EH (cell line): Measurements from ENCODE around the gene FEZF1.

Experiments used
- DNase-seq: peaks from one replicate; pipeline ENCODE4 v3.0.0-alpha.2; 2015; ENCODE audit warnings: low read depth

The FEZF1 gene

DNA sequence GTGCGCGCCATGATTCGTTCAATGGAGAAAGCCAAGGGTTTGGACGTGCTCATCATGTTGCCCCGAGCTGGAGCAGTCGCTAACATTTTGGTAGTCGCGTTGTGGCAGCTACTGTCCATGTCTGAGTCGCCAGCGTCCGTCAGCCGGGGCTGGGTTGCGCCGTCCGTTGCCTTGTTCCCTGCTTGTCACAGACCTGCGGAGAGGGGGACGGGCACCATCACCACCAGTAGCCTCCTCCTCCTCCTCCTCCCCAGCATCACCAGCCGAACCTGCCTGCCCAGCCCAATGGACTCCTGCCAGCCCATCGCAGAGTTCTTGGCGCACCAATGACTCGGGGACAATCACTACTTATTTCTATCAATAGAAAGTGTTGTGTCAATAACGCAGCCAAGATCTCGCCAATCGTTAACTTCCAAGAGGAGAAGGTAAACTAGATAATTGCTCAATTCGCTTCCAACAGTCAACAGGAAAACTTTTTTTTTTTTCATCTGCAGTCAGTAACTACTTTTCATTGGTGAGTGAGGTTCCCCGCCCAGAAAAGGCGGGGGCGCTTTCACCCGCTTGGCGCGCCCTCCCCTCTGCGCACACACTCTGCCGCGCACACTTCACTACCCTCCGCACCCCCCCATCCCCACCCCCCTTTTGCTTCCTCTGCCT is at the start of gene FEZF1:
Gene FEZF1, minus strand, starts transcription at position 432 of the 657 bp plus-strand sequence. Its CDS starts 313 bp downstream, at position 119.
- no peak for DNase-seq

DNA sequence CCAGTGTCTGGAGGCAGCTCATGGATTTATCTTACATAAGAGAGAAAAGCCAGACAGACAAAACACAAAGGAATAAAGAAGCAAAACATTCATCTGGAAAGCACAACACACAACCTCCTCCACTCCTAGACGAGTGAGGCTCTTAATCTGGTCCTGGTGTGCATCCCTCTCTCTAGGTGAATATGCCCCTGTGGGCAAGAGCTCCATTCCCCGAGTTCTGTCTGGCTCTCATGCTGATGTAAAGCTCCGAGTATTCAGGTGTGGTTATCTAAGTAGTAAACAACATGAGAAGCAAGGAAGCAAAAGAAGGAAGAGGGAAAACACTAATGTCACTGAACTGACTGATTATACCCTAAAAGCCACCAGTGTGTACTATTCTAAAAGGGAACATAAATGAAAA is 47.9 kb upstream of the FEZF1 start:
- no peak for DNase-seq

DNA sequence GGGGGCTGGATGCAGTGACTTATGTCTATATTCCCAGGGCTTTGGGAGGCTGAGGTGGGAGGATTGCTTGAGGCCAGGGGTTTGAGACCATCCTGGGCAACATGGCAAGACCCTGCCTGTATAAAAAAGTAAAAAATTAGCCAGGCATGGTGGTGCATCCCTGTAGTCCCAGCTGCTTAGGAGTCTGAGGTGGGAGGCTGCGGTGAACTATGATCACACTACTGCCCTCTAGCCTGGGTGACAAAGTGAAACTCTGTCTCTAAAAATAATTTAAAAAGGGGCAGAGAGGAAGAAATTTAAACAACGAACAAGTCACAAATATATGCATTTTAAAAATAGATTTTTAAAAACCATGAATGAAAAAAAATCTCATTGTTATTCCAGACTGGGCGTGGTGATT is 46.2 kb upstream of the FEZF1 start:
- DNase-seq: no peak

DNA sequence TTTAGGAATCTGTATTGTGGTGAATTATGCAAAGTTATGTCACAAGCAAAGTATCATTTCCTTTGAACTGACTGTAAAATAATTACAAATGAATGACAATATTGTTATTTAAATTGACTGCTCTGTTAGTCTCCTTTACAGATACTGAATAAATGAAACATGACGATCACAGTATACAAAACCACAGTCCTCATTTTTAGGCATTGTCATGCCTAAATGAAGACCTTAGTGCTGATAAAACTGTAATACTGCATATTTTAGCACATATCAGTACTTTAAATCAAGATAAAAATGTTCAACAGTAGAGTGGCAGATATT is 39.7 kb upstream of the FEZF1 start:
- DNase-seq: no peak

DNA sequence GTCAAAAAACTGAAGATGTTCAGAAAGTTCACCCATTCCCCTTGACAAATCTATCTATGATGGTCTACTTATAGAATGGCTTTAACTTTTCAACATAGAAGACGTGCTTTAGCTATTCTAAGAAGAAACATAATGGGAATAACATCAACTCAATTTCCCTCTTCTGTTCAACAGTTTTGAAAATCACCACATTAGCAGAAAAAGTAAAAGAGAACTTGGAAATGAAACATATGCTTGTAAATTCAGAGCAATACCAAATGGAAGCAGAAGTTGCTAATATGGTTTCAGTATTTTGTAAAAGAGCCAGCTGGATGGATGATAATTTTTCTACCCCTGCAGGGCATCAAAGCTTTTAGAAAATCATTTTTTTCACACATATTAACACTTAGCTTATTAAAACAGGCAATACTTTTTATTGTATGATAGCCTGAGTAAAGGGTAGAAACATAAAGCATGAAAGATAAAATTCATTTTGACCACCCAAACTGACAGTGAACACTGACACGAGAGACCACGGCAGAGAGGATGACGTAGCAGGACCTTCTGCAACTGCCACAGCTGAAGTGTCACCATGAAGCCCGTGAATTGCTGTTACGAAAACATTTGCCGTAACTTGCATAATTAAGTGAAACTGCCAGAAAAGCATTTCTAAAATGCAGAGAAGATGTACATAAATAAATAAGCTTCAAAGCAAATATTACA is 39.2 kb upstream of the FEZF1 start:
- DNase-seq: no peak

DNA sequence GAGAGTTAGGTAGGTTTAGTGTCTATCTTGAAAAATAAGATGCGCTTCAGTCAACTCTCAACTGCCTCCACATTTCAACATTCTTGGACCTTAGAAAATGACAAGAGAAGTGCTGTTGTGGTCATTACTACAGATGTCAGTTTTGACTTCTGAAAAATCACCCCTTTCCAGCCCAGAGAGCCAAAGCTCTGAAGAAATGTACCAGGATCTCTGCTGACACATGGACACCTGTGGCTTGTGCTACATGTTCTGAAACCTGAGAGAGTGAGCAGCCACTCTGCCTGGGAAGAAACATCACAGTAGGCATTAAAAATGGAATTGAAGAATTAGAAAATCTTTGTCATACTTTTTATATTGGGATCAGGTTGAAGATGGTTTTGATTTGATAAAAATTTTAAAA is 35.9 kb upstream of the FEZF1 start:
- no peak for DNase-seq

DNA sequence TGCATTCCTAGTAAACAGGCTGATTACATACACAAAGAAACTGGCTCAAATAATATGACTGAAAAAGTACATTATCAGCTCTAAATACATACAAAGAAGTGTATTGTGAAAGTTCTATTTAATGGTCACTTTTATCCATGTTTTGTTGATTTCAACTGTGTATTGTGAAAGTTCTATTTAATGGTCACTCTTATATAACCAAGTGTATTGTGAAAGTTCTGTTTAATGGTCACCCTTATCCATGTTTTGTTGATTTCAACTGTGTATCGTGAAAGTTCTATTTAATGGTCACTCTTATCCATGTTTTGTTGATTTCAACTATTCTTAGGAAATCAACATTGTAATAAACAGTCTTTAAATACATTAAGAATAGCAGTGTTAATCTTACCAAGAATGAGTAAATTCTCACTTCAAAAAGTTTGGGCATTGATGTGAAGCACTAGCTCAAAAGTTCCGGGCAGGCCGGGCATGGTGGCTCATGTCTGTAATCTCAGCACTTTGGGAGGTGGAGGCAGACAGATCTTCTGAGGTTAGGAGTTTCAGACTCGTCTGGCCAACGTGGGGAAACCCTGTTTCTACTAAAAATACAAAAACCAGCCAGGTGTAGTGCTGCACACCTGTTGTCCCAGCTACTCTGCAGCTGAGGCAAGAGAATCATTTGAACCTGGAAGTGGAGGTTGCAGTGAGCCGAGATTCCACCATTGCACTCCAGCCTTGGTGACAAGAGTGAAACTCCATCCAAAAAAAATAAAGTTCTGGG is 34.8 kb upstream of the FEZF1 start:
- DNase-seq: no peak

DNA sequence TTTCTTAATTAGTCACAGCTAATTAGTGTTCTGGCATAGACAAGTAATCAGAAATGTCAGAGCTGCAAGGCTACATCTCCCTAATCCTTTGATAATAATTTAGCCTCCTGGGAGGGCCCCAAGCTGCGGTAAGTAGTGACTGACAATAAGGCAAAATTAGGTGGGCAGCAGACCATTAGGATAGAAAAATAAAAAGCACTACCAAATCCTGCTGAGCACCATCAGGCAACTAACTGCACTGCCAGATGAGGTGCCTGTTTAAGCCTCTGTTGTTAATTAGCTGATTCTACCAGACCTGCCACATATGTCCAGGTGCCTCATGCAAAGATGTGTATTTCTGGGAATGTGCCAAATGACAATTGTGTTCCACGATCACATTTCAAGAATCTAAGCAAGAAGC is 32.5 kb upstream of the FEZF1 start:
- DNase-seq: no peak

DNA sequence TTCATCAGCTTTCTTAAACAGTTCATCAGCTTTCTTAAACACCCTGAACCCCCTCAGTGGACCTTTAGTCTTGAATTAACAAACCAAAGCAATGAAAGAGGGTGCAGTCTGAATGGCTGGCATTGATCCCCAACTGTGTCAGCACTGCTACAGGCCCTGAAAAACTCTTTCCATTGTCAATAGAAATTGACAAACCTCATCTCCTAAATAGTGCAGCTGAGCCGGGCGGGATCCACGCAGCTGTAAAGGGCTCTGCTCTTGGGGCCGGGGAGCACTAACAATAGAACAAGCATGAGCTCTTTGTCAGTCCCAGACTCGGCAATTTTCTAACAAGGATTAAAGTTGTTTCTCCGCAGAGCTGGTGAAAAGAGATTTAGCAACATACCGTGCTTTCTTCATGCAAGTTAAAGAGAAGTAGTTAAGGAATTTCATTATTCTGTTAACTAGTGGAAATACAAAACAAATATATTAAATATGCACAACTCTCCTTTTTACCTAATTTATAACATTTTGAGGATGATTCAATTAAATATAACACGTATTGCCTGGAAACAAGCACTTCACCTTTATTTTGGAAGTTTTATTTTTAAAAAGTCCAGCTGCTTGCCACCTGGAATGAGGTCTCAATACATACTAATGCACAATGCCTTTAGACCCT is 24.7 kb upstream of the FEZF1 start:
- no peak for DNase-seq

DNA sequence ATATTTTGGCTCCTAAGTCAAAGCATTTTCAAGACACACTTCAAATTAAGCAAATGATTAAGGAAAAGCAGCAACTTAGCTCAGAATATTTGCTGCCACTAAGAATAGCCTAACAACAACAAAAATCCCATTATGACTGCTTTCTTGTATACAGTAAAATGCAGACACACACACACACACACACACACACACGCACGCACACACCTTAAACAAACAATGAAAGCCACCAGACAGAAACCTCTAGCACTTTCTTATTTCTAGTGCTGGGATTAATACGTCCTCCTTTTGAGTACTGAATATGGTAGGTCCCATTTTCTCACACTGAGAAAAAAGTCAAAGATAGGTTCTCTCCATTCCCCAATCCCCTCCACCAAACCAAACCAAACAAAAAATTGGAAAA is 23.4 kb upstream of the FEZF1 start:
- no peak for DNase-seq

DNA sequence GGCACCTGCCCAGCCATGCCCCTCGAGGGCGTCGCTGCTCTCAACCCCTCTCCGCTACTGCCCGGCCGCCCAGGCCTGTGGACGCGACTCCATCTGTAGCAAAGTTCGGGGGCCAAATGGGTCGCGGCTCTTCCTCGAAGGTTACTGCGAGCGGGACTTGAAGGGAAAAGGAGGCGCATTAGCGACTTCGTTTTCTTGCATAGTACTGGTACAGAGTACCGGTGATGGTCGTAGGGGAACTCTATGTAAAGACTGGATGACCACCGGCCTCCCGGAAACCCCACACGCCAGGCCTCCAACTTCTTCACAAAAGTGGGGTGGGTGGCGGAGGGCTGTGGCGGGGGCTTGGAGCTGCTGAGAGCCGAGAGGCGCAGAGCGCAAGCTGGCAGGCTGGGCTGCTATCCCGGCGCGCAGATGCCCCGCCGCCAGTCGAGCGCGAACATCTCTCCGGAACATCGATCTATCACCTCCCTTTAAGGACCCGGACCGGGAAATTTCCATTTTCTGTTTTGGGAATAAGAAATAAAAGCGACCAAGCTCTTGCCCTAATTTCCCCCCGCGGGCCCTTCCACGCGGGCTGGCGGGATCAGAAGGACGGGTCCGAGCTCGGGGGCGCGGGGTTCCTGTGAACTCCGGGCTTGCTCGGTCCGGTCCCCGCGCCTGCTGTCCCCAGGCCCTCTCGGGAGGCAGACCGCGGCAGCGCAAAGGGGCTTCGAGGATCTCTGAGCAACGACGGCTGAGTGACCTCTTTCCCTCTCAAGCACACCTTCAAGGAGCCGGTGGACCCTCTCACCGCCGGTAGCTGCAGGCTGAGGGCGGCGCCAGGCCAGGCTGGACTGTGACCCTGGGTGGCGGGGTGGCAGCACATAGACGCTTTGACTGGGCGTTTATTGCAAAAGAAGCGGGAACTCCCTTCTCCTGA is 12.2 kb upstream of the FEZF1 start:
- DNase-seq: no peak

DNA sequence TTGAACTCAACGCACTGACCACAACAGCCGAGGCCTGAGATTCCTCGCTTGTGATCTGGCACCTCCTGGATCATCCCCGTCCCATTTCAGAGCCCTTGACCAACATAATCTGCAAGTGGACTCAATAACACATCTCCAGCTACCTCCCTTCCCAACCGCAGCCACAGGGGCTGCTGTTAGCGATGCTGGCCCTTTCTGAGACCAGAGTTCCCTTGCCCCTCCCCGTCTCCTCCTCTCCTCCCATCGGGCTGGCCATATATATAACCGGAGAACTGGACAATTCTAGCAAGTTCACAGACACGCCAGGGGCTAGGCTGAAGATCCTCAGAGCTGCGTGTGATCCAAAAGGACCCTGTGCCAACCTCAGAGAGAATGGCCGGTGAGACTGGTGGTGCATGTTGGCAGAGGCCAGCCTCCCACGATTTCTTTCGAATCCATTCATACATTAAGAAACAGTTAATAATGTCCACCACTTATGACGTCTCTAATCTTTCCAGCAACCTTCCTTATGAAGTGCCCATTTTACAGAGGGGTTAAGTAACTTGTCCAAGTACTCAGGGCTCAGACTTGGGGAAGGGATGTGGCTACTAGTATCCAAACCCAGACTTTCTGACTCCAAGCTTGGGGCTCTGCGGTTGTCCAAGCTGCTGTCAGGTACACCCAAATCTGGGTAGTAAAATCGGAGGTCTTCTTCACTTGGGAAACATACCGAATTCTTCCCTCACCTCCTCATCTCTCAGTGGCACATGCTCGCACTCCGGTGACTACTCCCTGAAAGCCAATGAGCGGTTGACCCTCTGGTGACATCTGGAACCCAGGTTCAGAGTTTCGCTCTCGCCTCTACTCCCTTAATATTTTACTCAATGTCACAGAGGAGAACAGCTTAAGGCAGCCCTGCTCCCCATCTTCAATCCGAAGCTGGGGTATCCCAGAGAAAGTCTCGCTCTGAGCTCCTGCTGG is 11.2 kb upstream of the FEZF1 start:
- no peak for DNase-seq

DNA sequence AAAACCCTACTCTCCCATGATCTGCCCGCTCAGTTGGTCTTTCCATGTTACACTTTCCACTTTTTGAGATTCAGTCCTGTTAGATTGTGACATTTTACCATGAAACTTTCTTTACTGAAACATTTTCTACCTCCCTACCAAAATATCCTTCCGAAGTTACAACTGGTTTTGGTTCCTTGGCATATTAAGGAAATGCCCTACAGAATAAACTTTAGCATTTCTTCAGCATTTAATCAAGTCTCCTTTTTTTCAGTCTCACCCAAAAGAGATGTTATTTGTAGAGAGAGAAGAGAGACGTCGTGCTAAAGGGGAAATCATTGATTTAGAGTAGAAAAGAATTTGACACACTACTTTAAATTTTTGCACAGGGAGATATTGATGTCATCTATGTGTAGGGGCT is 9.7 kb upstream of the FEZF1 start:
- DNase-seq: no peak

DNA sequence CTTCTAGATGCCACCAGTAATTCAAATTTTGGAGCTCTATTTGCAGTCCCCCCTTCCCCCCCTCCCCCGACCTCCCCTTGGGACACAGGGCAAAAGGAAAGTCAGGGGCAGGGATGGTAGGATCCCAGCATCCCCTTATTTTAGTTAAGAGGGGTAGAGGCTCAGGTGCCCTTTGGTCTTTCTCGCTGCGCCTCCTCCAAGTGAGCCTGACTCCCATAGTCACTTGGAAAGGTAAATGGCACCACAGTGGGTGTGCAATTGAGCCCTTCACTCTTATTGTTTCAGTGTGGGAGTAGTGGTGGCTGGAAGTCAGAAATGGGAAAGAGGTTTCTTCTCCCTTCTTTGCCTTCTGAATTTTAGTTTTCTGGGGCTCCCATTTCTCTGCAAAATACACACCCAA is 8.2 kb upstream of the FEZF1 start:
- DNase-seq: no peak

DNA sequence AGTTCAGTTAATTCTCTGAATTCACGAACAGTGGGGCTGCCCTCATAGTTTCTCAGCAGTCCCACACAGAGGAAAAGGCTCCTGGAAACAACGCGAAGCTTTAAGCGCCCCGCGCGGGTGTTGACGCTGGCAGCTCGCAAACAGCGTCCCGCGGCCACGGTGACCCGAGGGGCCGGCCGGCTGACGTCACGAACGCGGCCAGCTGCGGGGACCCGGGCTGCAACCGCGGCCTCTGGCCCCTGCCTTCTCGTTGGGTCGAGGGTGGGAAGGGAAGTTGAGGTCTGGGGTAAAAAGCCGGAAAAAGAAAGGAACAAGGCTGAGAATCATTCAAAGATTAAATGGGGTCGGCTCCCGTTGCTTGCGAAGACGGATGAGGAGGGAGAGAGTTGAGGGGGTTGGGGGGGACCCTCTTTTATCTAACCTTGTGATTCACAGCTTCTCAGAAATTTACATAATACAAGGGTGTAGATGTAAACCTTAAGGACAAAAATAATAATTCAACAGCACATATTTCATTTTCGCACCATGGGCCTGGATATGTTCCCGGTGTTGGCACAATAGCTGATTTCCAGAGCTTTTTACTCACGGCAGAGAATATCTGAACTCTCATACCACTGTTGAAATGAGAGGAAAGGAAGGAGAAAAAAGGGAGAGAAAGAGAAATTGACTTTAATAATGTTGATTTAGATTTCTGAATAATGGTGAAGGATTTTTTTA is 7.3 kb upstream of the FEZF1 start:
- no peak for DNase-seq

DNA sequence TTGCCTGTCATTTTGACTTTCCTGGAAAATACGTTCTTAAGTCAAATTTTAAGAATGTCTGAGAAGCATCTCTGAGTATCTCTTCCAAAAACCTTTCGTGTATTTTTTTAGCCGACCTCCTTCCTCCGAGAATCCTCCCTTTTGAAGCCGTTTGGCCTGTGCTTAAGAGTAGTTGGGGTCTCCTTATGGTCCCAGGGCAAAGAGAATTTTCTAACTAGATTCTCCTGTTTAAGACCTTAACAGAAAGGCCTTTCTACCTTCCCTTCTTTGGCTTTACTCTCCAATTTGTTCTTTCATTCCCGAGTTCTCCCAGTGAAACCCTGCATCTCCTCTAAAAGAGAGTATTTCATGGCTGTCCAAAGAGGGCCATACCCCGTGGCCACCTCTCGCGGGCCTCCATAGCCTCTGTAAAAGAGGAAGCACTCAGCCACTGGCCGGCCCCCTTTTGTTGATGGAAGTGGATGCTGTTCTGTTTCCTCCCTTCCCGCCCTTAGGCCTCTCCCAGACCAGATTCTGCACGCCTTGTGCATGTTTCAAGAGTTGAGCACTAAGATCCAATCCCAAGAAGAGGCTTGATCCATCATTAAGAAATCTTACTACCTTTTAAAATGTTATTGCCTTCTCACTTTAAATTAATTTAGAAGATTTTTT is 6.6 kb upstream of the FEZF1 start:
- DNase-seq: no peak

DNA sequence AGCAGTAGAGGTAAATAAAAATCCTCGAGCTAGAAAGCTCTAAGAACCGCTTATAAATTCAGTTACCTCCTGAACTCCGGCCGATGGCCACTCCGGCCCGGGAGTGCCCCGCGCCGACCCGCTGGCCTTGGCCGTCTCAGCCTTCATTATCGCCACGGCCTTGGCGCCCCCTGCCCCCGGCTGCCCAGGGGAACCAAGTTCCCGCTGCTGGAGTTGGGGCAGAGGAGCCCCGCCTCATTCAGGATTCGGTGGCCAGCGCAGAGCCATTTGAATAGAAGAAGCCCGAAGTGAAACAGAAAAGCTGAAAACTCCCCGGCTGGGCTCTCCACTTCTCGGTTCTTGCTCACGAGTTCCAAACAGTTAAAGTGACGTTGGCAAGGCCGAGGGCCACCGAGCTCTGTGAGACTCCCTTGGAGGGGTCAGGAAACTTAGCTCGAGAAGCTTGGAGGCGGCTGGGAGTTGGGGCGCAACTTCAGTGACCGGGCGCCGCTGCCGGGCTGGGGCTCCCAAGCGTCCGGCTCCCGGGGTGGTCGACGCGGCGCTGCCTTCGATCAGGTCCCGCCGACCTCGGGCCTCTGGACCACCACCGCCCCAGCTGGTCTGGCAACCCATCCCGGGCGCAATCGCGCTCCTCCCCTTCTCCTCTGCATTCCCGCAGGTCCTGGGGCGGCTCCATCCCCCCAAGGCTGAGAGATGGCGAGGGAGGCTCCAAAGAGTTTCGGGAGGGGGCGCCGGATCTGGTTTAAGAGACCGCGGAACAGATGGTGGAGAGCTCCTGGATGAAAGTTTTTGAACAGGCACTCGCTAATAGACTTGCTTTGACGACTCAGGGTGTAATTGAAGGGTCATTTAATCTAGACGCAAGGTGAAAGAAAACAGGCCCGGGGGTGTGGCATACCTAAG is 5.8 kb upstream of the FEZF1 start:
- peak; percentile 7 for DNase-seq

DNA sequence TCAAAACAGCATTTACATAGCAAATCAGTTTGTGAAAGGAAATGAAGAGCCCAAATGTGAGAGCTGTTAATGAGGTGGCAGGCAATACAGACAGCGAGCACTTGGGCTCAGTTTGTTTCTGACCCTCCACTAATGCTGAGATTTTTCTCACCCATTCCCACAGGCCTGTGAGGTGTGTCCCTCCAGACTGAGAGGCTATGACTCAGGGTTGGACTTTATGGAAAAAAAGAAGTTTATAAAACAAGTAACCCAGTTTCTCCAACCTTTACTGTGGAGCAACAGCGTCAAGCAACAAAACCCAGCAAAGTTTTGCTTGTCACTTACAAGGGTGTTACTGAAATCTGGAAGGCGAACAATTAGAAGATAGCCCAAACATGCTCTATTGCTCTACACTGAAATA is 4.9 kb upstream of the FEZF1 start:
- DNase-seq: no peak
